K562 (cell line): ENCODE results near the gene PTCH2. TPM values are rescaled to one million over a fixed set of nuclear protein-coding genes. Genes with fewer than 3 reads are reported as not detected.

Experiments
- GATA2 ChIP-seq: sonication (generic); formaldehyde crosslinking; IDR thresholded peaks from 2 replicates; pipeline ENCODE4 v1.4.0; 2020; ENCODE audit warnings: mild to moderate bottlenecking, missing genetic modification reagents
- HMGN3 ChIP-seq: IDR thresholded peaks from 2 replicates; pipeline ENCODE4 v1.6.1; 2011; ENCODE audit warnings: borderline replicate concordance, low read depth, mild to moderate bottlenecking, mixed read lengths, low read length; ENCODE audit not compliant: insufficient read length; ENCODE audit errors: extremely low read depth
- MYNN ChIP-seq, 2 experiments: sonication (generic); formaldehyde crosslinking in 1 of 2; IDR thresholded peaks; 2 replicates each; pipeline versions ENCODE4 v1.5.0 to v1.6.1; 2016 to 2020; ENCODE audit warnings: antibody characterized with exemption in 1 of 2, missing genetic modification reagents in 1 of 2
- PHTF2 ChIP-seq: fragments of 250-450 bp; sonication (Bioruptor Pico); IDR thresholded peaks from 2 replicates; pipeline ENCODE4 v1.5.0; 2021; ENCODE audit warnings: mild to moderate bottlenecking
- RAD51 ChIP-seq: fragments of 450-650 bp; IDR thresholded peaks from 2 replicates; pipeline ENCODE4 v1.7.1; 2016; ENCODE audit warnings: low read depth, mild to moderate bottlenecking, borderline replicate concordance
- SMAD3 ChIP-seq: fragments of 450-650 bp; formaldehyde crosslinking; conservative IDR thresholded peaks from 2 replicates; pipeline ENCODE4 v1.4.0; 2020; ENCODE audit warnings: mild to moderate bottlenecking
- SRSF7 ChIP-seq: fragments of 200-400 bp; formaldehyde crosslinking; optimal IDR thresholded peaks from 2 replicates; pipeline ENCODE3; 2017; ENCODE audit warnings: mild to moderate bottlenecking, low read depth, low read length
- ZNF121 ChIP-seq: sonication (generic); formaldehyde crosslinking; conservative IDR thresholded peaks from 2 replicates; pipeline ENCODE4 v1.8.0; 2022; ENCODE audit warnings: missing genetic modification reagents
- ZNF780A ChIP-seq: fragments of 250-450 bp; sonication (Bioruptor Pico); IDR thresholded peaks from 2 replicates; pipeline ENCODE4 v1.5.0; 2021; ENCODE audit warnings: mild to moderate bottlenecking
- polyA plus RNA-seq, 8 experiments: library from polyadenylated mRNA; depleted of rRNA in 4 of 8; stranded (reverse) in 5 of 8; unstranded in 3 of 8; fragments of >200 nt; fragmentation: Nextera tagmentation in 2 of 8; fragmentation: Illumina TruSeq in 1 of 8; extraction: Ambion mirVana in 2 of 8; extraction: Trizol in 1 of 8; gene quantifications; 2 replicates each; pipeline versions ENCODE4 v1.2.1 to v1.2.3, GENCODE V29; 2011 to 2014; ENCODE audit warnings: inconsistent platforms in 1 of 8, missing spikeins in 1 of 8
- total RNA-seq, 7 experiments: library from RNA; depleted of rRNA in 6 of 7; stranded (reverse); fragments of >200 nt in 6 of 7; fragmentation: Illumina TruSeq in 2 of 7; extraction: Trizol in 2 of 7; gene quantifications; 2 replicates each; pipeline versions ENCODE4 v1.2.1 to v1.2.3, GENCODE V29; 2011 to 2021; ENCODE audit warnings: low replicate concordance in 1 of 7
- TF ChIP-seq, protein P1 (sequence below): sonication (generic); formaldehyde crosslinking; IDR thresholded peaks from 2 replicates; pipeline ENCODE4 v1.9.0; 2022; ENCODE audit warnings: mild to moderate bottlenecking, missing genetic modification reagents
- TF ChIP-seq, protein P2 (sequence below), 2 experiments: fragments of 450-650 bp in 1 of 2; sonication (generic) in 1 of 2; formaldehyde crosslinking in 1 of 2; IDR thresholded peaks in 1 of 2; conservative IDR thresholded peaks in 1 of 2; 2 replicates each; pipeline versions ENCODE4 v1.6.1 to v1.8.1; 2016 to 2023; ENCODE audit warnings: mild to moderate bottlenecking in 2 of 2, moderate library complexity in 2 of 2, inconsistent platforms in 1 of 2, missing genetic modification reagents in 1 of 2
- TF ChIP-seq, protein P3 (sequence below): fragments of 450-650 bp; conservative IDR thresholded peaks from 2 replicates; pipeline ENCODE4 v1.6.1; 2016; ENCODE audit warnings: missing genetic modification characterization, low read depth, mild to moderate bottlenecking, control low read depth, missing compliant biosample characterization
- TF ChIP-seq, protein P4 (sequence below): fragments of 250-450 bp; sonication (Bioruptor Pico); IDR thresholded peaks from 2 replicates; pipeline ENCODE4 v1.5.0; 2021
- TF ChIP-seq, protein P5 (sequence below): fragments of 250-450 bp; sonication (Bioruptor Pico); IDR thresholded peaks from 2 replicates; pipeline ENCODE4 v1.9.0; 2021; ENCODE audit warnings: mild to moderate bottlenecking, inconsistent platforms
- TF ChIP-seq, protein P6 (sequence below): fragments of 150-350 bp; IDR thresholded peaks from 2 replicates; pipeline ENCODE4 v1.6.1; 2014; ENCODE audit warnings: low read depth, mild to moderate bottlenecking, low read length, borderline replicate concordance

PTCH2 gene
- total and polyA plus RNA-seq, 9 of the 15 experiments (the other 6 are each of a cell fraction or from before 2014, with no cell fraction given): 0.15 to 27.3 (median 0.48) TPM; not detected in 1

DNA sequence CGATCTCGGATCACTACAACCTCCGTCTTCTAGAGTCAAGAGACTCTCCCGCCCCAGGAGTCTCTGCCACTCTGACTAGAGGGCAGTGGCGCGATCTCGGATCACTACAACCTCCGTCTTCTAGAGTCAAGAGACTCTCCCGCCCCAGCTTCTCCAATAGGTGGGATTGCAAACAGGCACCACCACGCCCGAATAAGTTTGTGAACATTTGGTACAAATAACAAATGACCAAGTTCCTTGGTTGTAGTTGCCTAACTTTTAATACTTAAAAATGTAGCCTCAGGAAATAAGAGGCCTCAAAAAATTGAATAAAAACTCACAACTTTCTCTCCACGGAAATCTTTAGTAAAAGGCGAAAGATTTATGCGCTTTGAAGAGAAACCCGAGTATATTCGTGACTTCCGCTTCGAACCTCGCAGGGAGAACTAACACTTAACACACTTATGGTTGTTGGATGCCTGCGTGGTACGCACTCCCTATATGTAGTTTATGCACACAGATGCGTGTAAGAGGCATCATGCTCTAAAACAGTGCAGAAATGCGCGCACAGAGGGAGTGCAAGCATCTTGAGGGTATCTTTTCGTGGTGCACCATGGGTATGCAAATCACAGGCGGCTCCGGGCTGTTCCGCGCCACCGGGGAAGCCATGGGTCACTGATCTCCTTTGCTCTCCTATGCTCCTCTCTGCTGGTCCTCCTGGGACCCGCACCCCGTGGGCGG lies 23.3 kb downstream of the PTCH2 start (continued):
- TF ChIP-seq, protein P1, sequence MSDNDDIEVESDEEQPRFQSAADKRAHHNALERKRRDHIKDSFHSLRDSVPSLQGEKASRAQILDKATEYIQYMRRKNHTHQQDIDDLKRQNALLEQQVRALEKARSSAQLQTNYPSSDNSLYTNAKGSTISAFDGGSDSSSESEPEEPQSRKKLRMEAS (CRISPR knock-in tag): no peak
- TF ChIP-seq, protein P2, sequence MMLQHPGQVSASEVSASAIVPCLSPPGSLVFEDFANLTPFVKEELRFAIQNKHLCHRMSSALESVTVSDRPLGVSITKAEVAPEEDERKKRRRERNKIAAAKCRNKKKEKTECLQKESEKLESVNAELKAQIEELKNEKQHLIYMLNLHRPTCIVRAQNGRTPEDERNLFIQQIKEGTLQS (IDR thresholded peaks at IDR 0.05): peak; percentile 15; the same call in 1 of the 2 replicates
- TF ChIP-seq, protein P2 (CRISPR knock-in tag; conservative IDR thresholded peaks at IDR 0.05): peak; percentile 98
- TF ChIP-seq, protein P3, sequence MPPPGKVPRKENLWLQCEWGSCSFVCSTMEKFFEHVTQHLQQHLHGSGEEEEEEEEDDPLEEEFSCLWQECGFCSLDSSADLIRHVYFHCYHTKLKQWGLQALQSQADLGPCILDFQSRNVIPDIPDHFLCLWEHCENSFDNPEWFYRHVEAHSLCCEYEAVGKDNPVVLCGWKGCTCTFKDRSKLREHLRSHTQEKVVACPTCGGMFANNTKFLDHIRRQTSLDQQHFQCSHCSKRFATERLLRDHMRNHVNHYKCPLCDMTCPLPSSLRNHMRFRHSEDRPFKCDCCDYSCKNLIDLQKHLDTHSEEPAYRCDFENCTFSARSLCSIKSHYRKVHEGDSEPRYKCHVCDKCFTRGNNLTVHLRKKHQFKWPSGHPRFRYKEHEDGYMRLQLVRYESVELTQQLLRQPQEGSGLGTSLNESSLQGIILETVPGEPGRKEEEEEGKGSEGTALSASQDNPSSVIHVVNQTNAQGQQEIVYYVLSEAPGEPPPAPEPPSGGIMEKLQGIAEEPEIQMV (tag): 0 out of 2 replicates have a peak, but pooled peaks have one; percentile 30
- peak; percentile 88 for TF ChIP-seq MYNN (IDR thresholded peaks at IDR 0.05)
- no peak for TF ChIP-seq MYNN (CRISPR knock-in tag; IDR thresholded peaks at IDR 0.05)
- TF ChIP-seq SRSF7: no peak
- TF ChIP-seq, protein P4, sequence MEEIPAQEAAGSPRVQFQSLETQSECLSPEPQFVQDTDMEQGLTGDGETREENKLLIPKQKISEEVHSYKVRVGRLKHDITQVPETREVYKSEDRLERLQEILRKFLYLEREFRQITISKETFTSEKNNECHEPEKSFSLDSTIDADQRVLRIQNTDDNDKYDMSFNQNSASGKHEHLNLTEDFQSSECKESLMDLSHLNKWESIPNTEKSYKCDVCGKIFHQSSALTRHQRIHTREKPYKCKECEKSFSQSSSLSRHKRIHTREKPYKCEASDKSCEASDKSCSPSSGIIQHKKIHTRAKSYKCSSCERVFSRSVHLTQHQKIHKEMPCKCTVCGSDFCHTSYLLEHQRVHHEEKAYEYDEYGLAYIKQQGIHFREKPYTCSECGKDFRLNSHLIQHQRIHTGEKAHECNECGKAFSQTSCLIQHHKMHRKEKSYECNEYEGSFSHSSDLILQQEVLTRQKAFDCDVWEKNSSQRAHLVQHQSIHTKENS (CRISPR knock-in tag): peak; percentile 89; the same call in 1 of the 2 replicates
- TF ChIP-seq GATA2 (CRISPR knock-in tag): no peak; the same call in 1 of the 2 replicates
- TF ChIP-seq ZNF780A (CRISPR knock-in tag): peak; percentile 89
- TF ChIP-seq ZNF121 (CRISPR knock-in tag): no peak
- TF ChIP-seq, protein P5, sequence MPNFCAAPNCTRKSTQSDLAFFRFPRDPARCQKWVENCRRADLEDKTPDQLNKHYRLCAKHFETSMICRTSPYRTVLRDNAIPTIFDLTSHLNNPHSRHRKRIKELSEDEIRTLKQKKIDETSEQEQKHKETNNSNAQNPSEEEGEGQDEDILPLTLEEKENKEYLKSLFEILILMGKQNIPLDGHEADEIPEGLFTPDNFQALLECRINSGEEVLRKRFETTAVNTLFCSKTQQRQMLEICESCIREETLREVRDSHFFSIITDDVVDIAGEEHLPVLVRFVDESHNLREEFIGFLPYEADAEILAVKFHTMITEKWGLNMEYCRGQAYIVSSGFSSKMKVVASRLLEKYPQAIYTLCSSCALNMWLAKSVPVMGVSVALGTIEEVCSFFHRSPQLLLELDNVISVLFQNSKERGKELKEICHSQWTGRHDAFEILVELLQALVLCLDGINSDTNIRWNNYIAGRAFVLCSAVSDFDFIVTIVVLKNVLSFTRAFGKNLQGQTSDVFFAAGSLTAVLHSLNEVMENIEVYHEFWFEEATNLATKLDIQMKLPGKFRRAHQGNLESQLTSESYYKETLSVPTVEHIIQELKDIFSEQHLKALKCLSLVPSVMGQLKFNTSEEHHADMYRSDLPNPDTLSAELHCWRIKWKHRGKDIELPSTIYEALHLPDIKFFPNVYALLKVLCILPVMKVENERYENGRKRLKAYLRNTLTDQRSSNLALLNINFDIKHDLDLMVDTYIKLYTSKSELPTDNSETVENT (CRISPR knock-in tag): peak; percentile 97
- TF ChIP-seq PHTF2 (CRISPR knock-in tag): peak; percentile 91
- TF ChIP-seq, protein P6, sequence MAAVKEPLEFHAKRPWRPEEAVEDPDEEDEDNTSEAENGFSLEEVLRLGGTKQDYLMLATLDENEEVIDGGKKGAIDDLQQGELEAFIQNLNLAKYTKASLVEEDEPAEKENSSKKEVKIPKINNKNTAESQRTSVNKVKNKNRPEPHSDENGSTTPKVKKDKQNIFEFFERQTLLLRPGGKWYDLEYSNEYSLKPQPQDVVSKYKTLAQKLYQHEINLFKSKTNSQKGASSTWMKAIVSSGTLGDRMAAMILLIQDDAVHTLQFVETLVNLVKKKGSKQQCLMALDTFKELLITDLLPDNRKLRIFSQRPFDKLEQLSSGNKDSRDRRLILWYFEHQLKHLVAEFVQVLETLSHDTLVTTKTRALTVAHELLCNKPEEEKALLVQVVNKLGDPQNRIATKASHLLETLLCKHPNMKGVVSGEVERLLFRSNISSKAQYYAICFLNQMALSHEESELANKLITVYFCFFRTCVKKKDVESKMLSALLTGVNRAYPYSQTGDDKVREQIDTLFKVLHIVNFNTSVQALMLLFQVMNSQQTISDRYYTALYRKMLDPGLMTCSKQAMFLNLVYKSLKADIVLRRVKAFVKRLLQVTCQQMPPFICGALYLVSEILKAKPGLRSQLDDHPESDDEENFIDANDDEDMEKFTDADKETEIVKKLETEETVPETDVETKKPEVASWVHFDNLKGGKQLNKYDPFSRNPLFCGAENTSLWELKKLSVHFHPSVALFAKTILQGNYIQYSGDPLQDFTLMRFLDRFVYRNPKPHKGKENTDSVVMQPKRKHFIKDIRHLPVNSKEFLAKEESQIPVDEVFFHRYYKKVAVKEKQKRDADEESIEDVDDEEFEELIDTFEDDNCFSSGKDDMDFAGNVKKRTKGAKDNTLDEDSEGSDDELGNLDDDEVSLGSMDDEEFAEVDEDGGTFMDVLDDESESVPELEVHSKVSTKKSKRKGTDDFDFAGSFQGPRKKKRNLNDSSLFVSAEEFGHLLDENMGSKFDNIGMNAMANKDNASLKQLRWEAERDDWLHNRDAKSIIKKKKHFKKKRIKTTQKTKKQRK: no peak
- TF ChIP-seq RAD51: peak; percentile 56
- peak; percentile 80 for TF ChIP-seq SMAD3 (CRISPR knock-in tag)
- no peak for TF ChIP-seq HMGN3
